Hepatocyte (in vitro differentiated cells): Measurements from ENCODE around the gene AS3MT.

Source experiments
- CTCF ChIP-seq: fragments of 200-600 bp; sonication (generic); IDR thresholded peaks from 2 replicates; pipeline ENCODE4 v1.5.1; 2016; ENCODE audit warnings: antibody characterized with exemption, mild to moderate bottlenecking; ENCODE audit not compliant: poor library complexity
- EZH2 ChIP-seq: fragments of 200-600 bp; sonication (generic); IDR thresholded peaks from 2 replicates; pipeline ENCODE4 v1.6.1; 2016; ENCODE audit warnings: antibody characterized with exemption, mild to moderate bottlenecking, borderline replicate concordance
- EZH2phosphoT487 ChIP-seq: fragments of 200-600 bp; sonication (generic); IDR thresholded peaks from one replicate; pipeline ENCODE4 v1.6.1; 2018; ENCODE audit warnings: antibody characterized with exemption, mild to moderate bottlenecking, low read depth, moderate library complexity; ENCODE audit not compliant: unreplicated experiment, severe bottlenecking

DNA sequence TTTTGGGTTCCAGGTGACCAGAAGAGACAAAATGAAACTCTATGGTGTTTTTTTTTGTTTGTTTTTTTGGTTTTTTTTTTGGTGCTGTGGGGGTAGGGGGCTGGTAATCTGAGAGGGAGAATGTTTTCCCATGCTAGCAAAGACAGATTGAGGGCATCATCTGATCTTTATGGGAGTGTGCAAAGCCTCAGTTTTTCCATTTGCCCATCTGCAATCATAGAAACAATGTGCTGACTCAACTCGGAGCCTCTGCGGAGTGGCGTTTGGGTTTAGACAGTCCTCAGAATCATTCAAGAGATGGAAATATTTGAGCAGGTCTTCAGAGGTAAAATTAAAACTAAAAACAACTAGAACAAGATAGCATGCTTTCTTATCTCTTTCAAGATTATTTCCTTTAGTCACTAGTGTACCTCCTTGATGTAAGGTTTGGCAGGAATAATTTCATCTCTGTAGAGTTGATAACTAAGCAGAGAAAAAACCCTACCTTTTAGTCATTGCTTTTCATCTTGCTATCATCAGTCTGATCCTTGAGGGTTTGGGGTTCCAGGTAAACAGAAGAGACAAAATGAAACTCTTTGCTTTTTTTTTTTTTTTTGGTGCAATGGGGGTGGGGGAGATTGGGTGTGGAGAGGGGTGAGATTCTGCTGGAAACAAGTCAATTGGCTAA lies 66.8 kb downstream of the AS3MT start:
- TF ChIP-seq EZH2phosphoT487: no peak
- no peak for TF ChIP-seq CTCF
- no peak for TF ChIP-seq EZH2
